ENCODE data around the gene BRF1.

Gene BRF1

GRCh38 chr14:105207996-105208737 lies 92.6 kb downstream of the BRF1 start:
- no peak for DNase-seq

GRCh38 chr14:105207460-105207901 lies 93.3 kb downstream of the BRF1 start:
- no peak for DNase-seq

- DNase-seq, result no peak
Measured at GRCh38 chr14:105206873-105207272, 93.9 kb downstream of the BRF1 start.

DNA sequence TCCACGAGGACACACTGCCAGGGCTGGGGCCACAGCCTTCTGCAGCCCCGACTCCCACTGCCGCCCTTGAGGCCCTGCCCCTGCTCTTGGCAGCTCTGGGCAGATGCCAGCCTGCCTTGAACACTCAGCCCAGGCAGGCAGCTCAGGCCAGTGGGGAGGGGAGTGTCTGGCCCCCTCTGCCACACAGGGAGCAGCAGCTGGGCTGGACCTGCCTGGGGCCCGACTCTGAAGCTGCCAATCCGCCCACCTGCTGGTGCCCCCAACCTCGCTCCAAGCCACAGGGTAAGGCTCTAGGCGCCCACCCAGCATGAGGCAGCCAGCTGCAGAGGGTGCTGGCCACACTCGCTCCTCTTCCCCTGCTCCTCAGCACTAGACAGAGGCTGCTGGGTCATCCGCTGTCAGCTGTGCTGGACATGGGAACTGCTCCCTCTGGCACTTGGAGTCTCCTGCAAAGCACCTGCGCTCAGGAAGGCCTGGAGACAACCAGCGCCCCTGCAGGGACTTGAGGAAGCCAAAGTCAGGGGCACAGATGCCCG lies 95.1 kb downstream of the BRF1 start:
- DNase-seq, result no peak

- DNase-seq, result no peak
Measured at GRCh38 chr14:105204931-105205672, 95.7 kb downstream of the BRF1 start.

- DNase-seq, result no peak
Measured at GRCh38 chr14:105204206-105204930, 96.4 kb downstream of the BRF1 start.

DNA sequence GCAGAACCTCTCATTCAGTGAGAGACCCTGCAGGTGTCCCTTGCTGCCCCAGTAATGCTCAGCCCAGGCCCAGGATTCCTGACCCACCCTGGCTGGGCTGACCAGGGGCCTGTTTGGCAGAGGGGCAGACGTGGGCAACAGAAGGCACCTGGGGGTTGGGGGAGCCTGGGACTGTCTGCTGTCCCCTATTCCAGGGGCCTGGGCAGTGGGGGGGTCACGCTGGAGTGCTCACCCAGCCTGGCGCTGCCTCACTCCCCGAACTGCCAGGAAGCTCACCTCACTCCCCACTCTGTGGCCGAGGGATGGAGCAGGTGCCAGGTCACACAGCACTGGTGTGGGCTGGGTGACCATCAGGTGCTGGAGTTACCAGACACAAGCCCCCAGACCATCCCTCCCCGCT lies 97.1 kb downstream of the BRF1 start:
- DNase-seq, result no peak

DNA sequence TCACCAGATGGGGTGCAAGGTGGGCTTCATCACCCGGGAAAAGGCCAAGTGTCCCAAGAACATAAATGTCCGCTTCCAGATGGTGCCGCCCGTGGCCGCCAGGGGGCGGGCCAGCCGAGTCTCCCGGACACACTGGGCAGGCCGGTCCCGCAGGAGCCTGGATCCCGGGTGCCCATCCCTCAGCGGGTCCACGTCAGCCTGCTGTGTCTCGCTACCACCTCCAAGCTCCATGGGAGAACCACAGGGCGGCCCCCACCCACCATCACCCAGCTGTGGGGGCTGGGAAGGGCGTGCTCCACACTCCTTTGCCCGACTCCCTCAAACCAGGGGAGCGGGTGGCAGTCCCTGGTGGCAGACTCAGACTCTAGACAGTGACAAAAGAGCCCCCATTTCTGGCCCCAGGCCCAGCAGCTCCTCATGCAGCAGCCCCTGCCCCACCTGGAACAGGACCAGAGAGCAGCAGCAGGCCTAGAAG lies 97.7 kb downstream of the BRF1 start:
- DNase-seq, result no peak

- DNase-seq, result no peak
Measured at GRCh38 chr14:105201925-105202513, 98.8 kb downstream of the BRF1 start.

- DNase-seq, result no peak
Measured at GRCh38 chr14:105201156-105201924, 99.5 kb downstream of the BRF1 start.

DNA sequence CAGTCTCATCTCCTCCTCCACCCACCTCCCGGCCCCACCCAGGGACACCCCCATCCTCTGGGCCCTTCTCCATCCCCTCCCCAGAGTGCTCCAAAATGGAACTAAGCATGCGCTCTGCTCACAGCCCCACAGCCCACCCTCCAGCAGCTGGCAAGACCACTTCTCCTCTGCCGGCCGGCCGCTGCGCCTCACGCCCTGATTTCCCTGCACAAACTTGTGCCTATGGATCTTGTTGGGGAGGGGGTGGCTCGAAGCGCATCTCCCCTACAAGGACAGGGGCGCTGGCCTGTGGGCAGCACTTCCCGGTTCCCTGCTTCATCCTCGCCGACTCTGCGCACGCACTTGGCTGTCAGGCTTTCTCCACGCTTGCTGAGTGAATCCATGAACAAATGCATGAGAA lies 100.2 kb downstream of the BRF1 start:
- no peak for DNase-seq

GRCh38 chr14:105200074-105200473 lies 100.7 kb downstream of the BRF1 start:
- no peak for DNase-seq

- DNase-seq, result no peak
Measured at GRCh38 chr14:105199093-105199492, 101.7 kb downstream of the BRF1 start.

GRCh38 chr14:105198588-105198987 lies 102.2 kb downstream of the BRF1 start:
- no peak for DNase-seq

DNA sequence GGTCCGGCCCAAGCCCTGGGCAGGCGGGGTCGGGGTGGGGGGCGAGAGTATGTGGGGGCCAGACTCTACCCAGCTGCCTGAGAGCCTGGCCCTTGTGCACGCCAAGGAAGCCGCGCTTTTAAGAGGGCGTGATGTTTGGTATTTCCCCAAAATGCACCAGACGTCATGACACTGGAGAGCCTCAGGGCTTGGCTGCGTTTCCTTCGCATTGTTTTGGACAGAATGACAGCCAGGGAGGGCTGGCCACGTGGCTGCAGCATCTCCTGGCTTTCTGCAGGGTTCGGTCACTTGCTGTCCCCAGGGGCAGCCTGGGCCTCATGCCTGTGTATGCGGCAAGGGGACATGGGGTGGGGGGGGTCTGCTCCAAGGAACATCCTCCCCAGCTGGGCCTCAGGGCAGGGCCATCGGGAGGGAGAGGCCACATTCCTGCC lies 103.6 kb downstream of the BRF1 start:
- DNase-seq, result no peak

GRCh38 chr14:105196265-105196960 lies 104.4 kb downstream of the BRF1 start:
- DNase-seq, result no peak

DNA sequence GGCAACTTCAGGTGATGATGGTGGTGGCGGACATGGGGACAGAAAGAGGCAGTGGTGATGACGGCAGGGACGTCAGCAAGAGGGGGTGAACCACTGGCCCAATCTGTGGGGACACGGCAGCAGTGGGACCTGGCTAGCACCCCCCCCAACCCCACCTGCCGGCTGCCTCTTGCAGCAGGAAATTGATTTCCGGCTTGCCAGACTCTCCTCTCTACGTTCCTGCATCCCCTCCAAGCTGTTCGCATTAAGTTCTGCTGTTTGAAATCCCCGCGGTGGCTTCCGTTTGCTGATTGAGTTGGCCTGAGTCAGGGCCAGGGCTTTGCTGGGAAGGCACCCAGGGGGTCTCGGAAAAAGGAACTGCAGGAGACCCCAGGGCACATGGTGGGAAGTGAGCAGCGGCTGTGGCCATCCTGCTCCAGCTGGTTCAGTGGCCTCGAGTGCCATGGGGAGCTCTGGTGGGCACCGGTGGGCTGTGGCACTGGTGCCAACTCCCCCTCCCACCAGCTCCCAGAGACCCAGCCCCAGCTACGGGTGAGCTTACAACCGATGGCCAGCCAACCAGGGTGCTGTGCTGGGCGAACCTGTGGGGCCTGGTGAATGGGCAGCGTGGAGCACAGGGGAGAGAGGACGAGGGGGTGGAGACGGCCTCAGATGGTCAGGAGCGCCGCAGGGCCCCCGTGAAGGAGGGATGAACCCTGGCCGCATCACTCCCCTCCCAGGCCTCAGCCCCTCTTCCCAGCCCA lies 105.1 kb downstream of the BRF1 start:
- DNase-seq, result no peak

DNA sequence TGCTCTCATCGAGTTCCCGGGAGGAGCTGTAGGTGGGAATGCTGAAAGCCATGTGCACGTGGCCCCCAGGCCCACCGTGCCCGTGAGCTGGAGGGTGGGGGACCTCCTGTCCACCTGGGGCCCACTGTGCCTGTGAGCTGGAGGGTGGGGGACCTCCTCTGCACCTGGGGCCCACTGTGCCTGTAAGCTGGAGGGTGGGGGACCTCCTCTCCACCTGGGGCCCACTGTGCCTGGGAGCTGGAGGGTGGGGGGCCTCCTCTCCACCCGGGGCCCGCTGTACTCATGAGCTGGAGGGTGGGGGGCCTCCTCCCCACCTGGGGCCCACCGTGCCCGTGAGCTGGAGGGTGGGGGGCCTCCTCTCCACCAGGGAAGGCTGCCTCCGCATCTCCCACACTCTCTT lies 105.8 kb downstream of the BRF1 start:
- DNase-seq, result no peak

DNA sequence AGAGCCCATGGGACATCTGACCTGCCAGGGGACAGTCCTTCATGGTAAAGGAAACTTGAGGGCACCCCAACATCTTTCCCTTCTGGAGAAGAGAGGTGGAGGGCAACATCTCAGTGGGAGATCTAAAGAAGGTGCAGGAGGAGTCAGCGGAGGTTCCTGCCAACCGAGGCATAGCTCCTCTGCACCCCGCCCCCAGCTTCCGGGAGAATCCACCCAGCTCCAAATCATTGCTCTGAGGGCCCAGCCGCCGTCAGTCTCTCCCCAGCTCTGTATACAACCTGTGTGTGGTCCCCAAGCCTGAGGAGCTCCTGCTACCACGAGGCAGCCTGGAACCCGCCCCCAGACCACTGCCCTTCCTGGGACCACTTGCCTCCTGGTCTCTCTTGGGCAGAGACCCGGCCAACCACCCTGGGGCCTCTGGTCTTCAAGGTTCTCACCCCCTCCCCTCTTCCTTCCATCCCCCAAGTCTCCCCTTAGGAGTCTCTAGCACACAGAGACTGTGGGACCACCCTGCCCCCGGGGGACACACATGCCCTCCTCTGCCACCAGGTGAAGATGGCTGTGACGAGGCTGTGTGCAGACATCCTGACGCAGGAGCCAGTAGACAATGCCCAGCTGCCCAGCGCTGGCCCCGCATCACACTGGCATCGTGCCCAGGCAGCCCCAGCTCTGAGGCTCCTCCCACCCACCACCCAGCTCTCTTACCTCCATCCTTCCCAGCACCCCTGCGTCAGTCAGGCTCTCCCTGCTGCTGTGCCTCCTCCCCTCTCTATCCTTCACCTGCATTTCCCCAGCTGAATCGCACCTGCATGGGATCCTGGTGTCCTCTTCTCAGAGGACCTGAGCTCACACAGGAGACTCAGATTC lies 106.7 kb downstream of the BRF1 start:
- no peak for DNase-seq

Data from NCI-H1436 treated with DMSO at 0.1 percent for 48 hours (cell line).